Prostate gland (tissue), 2 donors: ENCODE results near the gene FZD10.

Experiments used
- CTCF ChIP-seq, 4 experiments: fragments of 200-600 bp in 2 of 4; fragments of 450-650 bp in 2 of 4; sonication (generic) in 2 of 4; IDR thresholded peaks; 1 replicate in 3 of 4; 2 replicates in 1 of 4; pipeline ENCODE4 v1.5.1; 2016 to 2019; ENCODE audit warnings: antibody characterized with exemption in 4 of 4, mild to moderate bottlenecking in 2 of 4, moderate library complexity in 2 of 4
- POLR2A ChIP-seq: fragments of 450-650 bp; IDR thresholded peaks from one replicate; pipeline ENCODE4 v1.6.1; 2016; ENCODE audit warnings: antibody characterized with exemption, mild to moderate bottlenecking
- POLR2AphosphoS5 ChIP-seq: sonication (generic); formaldehyde crosslinking; IDR thresholded peaks from one replicate; pipeline ENCODE4 v1.6.1; 2017; ENCODE audit warnings: antibody characterized with exemption

DNA sequence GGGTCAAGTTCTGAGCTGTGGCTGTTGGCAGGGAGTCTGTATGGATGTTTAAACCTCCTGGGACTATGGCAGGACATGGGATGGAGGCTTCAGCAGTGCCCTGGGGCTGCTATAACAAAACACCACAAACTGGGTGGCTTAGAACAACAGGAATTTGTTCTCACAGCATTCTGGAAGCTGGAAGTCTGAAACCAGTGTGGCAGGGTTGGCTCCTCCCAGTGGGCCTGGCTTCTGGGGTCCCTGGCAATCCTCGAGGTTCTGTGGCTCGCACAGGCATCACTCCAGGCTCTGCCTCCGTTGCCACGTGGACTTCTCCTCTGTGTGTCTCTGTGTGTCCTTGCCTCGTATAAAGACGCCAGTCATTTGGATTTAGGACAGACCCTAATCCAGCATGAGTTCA is 39.9 kb downstream of the FZD10 start:
- TF ChIP-seq POLR2A = no peak
- no peak for TF ChIP-seq POLR2AphosphoS5
- no peak for TF ChIP-seq CTCF (IDR thresholded peaks at IDR 0.05)
